ENCODE results near the gene OR52N4. TPM values are rescaled to one million over a fixed set of nuclear protein-coding genes. Genes with fewer than 3 reads are reported as not detected.

The OR52N4 gene
- total RNA-seq, 1 donor from 2014 or later = not detected

DNA sequence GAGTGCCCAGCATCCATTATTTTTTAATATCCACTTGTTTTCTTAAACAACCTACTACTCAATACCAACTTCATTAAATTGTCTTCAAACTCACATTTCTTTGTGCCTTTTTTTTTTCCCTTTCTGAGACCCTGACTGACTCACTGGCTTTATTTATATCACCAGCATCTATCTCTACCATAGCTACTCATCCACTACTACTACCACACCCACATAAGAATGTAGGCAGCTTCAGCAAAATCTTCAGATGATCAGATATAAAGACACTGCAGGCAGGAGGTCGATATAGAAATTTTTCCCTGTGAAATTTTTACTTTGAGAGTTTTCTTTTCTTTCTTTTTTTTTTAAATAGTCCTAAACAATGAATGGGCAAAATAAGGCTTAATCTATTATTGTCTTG lies 15.6 kb upstream of the OR52N4 start:
- peaks cover 18% of the 10 kb centered on the region for H3K4me1 Mint-ChIP-seq (ENCODE audit: low read depth, unreplicated experiment)
- no peak overlapping the region for H3K9ac ChIP-seq (ENCODE audit: low read length)
- DNase-seq (ENCODE audit: low read depth) = no peak
- no peak for FAIRE-seq
- no peak overlapping the region for H3K4me3 ChIP-seq (ENCODE audit: insufficient read depth, low read depth, low read length)
- no peaks in the 10 kb centered on the region for H3K4me1 ChIP-seq (ENCODE audit: insufficient read depth, low read length)
- H3K36me3 Mint-ChIP-seq (ENCODE audit: low read depth, unreplicated experiment) = no peaks in the 10 kb centered on the region
- H3K27ac ChIP-seq (ENCODE audit: low read depth, low read length) = no peak overlapping the region
- H2AFZ ChIP-seq (ENCODE audit: low read depth, low read length) = no peak overlapping the region
- H3K36me3 ChIP-seq (ENCODE audit: insufficient read depth, low read length) = no peaks in the 10 kb centered on the region
- no peaks in the 10 kb centered on the region for H3K27me3 ChIP-seq (ENCODE audit: insufficient read depth, low read length)
- TF ChIP-seq, protein P1, sequence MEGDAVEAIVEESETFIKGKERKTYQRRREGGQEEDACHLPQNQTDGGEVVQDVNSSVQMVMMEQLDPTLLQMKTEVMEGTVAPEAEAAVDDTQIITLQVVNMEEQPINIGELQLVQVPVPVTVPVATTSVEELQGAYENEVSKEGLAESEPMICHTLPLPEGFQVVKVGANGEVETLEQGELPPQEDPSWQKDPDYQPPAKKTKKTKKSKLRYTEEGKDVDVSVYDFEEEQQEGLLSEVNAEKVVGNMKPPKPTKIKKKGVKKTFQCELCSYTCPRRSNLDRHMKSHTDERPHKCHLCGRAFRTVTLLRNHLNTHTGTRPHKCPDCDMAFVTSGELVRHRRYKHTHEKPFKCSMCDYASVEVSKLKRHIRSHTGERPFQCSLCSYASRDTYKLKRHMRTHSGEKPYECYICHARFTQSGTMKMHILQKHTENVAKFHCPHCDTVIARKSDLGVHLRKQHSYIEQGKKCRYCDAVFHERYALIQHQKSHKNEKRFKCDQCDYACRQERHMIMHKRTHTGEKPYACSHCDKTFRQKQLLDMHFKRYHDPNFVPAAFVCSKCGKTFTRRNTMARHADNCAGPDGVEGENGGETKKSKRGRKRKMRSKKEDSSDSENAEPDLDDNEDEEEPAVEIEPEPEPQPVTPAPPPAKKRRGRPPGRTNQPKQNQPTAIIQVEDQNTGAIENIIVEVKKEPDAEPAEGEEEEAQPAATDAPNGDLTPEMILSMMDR (IDR thresholded peaks at IDR 0.05; ENCODE audit: insufficient read depth, low read depth, low read length) = no peak
- no peak for TF ChIP-seq EZH2 (IDR thresholded peaks at IDR 0.05; ENCODE audit: insufficient read depth, low read length)
- H3K27ac Mint-ChIP-seq (ENCODE audit: unreplicated experiment) = no peak overlapping the region
- no peak overlapping the region for H3K4me3 Mint-ChIP-seq (ENCODE audit: unreplicated experiment)
- H3K4me2 ChIP-seq (ENCODE audit: low read length) = no peak overlapping the region
- H3K79me2 ChIP-seq (ENCODE audit: insufficient read depth, low read length) = no peaks in the 10 kb centered on the region
- H3K9me3 ChIP-seq (ENCODE audit: insufficient read depth, low read depth, low read length) = no peaks in the 10 kb centered on the region
- H3K9me3 Mint-ChIP-seq (ENCODE audit: unreplicated experiment) = no peaks in the 10 kb centered on the region
- no peaks in the 10 kb centered on the region for H4K20me1 ChIP-seq (ENCODE audit: insufficient read depth, low read length)
- no peaks in the 10 kb centered on the region for H3K27me3 Mint-ChIP-seq (ENCODE audit: low read depth, unreplicated experiment)

DNA sequence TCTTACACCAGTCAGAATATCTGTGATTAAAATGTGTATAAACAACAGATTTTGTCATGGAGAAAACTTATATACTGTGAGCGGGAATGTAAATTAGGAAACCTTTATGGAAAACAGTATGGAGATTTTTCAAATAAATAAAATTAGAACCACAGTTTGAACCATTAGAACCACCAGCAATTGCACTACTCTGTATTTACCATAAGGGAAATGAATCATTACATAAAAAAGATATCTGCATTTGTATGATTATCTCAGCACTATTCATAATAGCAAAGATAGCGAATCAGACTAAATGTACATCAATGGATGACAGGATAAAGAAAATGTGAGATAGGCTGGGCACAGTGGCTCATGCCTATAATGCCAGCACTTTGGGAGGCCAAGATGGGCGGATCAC lies 7.4 kb upstream of the OR52N4 start:
- no peaks in the 10 kb centered on the region for H3K79me2 ChIP-seq (ENCODE audit: insufficient read depth, low read length)
- H3K27me3 Mint-ChIP-seq (ENCODE audit: low read depth, unreplicated experiment) = no peaks in the 10 kb centered on the region
- no peak overlapping the region for H3K4me3 Mint-ChIP-seq (ENCODE audit: unreplicated experiment)
- FAIRE-seq (no peak), DNase-seq (ENCODE audit: low read depth) (no peak)
- no peaks in the 10 kb centered on the region for H3K27me3 ChIP-seq (ENCODE audit: insufficient read depth, low read length)
- no peak overlapping the region for H2AFZ ChIP-seq (ENCODE audit: low read depth, low read length)
- no peak overlapping the region for H3K27ac ChIP-seq (ENCODE audit: low read depth, low read length)
- H3K4me1 ChIP-seq (ENCODE audit: insufficient read depth, low read length) = no peaks in the 10 kb centered on the region
- no peaks in the 10 kb centered on the region for H3K4me1 Mint-ChIP-seq (ENCODE audit: low read depth, unreplicated experiment)
- H3K9ac ChIP-seq (ENCODE audit: low read length) = no peak overlapping the region
- H3K27ac Mint-ChIP-seq (ENCODE audit: unreplicated experiment) = no peak overlapping the region
- H3K4me2 ChIP-seq (ENCODE audit: low read length) = no peak overlapping the region
- TF ChIP-seq, protein P1 (IDR thresholded peaks at IDR 0.05; ENCODE audit: insufficient read depth, low read depth, low read length) = no peak
- no peak for TF ChIP-seq EZH2 (IDR thresholded peaks at IDR 0.05; ENCODE audit: insufficient read depth, low read length)
- no peaks in the 10 kb centered on the region for H3K36me3 ChIP-seq (ENCODE audit: insufficient read depth, low read length)
- no peaks in the 10 kb centered on the region for H3K36me3 Mint-ChIP-seq (ENCODE audit: low read depth, unreplicated experiment)
- no peak overlapping the region for H3K4me3 ChIP-seq (ENCODE audit: insufficient read depth, low read depth, low read length)
- H3K9me3 Mint-ChIP-seq (ENCODE audit: unreplicated experiment) = no peaks in the 10 kb centered on the region
- no peaks in the 10 kb centered on the region for H3K9me3 ChIP-seq (ENCODE audit: insufficient read depth, low read depth, low read length)
- H4K20me1 ChIP-seq (ENCODE audit: insufficient read depth, low read length) = no peaks in the 10 kb centered on the region

- Mint-ChIP-seq H3K27ac (ENCODE audit: unreplicated experiment) (no peak overlapping the region), H3K4me1 (ENCODE audit: low read depth, unreplicated experiment) (no peaks in the 10 kb centered on the region)
- TF ChIP-seq, protein P1 (IDR thresholded peaks at IDR 0.05; ENCODE audit: insufficient read depth, low read depth, low read length) = no peak
- TF ChIP-seq EZH2 (IDR thresholded peaks at IDR 0.05; ENCODE audit: insufficient read depth, low read length) = no peak
Observed at GRCh38 chr11:5749836-5750235, 4.2 kb upstream of the OR52N4 start.

More at GRCh38 chr11:5749836-5750235, 4.2 kb upstream of the OR52N4 start:
- Mint-ChIP-seq H3K27me3 (ENCODE audit: low read depth, unreplicated experiment) (no peaks in the 10 kb centered on the region), H3K4me3 (ENCODE audit: unreplicated experiment) (no peak overlapping the region), H3K9me3 (ENCODE audit: unreplicated experiment) (no peaks in the 10 kb centered on the region), H3K36me3 (ENCODE audit: low read depth, unreplicated experiment) (no peaks in the 10 kb centered on the region)
- no peaks in the 10 kb centered on the region for H3K9me3 ChIP-seq (ENCODE audit: insufficient read depth, low read depth, low read length)
- no peak overlapping the region for H2AFZ ChIP-seq (ENCODE audit: low read depth, low read length)
- no peak overlapping the region for H3K27ac ChIP-seq (ENCODE audit: low read depth, low read length)
- no peak overlapping the region for H3K4me2 ChIP-seq (ENCODE audit: low read length)
- H3K9ac ChIP-seq (ENCODE audit: low read length) = no peak overlapping the region
- no peak for FAIRE-seq
- H3K27me3 ChIP-seq (ENCODE audit: insufficient read depth, low read length) = no peaks in the 10 kb centered on the region
- no peak overlapping the region for H3K4me3 ChIP-seq (ENCODE audit: insufficient read depth, low read depth, low read length)
- H3K36me3 ChIP-seq (ENCODE audit: insufficient read depth, low read length) = no peaks in the 10 kb centered on the region
- no peaks in the 10 kb centered on the region for H4K20me1 ChIP-seq (ENCODE audit: insufficient read depth, low read length)
- no peaks in the 10 kb centered on the region for H3K79me2 ChIP-seq (ENCODE audit: insufficient read depth, low read length)
- H3K4me1 ChIP-seq (ENCODE audit: insufficient read depth, low read length) = no peaks in the 10 kb centered on the region
- no peak for DNase-seq (ENCODE audit: low read depth)

All from astrocyte (in vitro differentiated cells and primary cell).